CD14-positive monocyte (primary cell): ENCODE measurements around the gene STARD13. TPM values are rescaled to one million over a fixed set of nuclear protein-coding genes. Genes with fewer than 3 reads are reported as not detected.

Experiments used
- DNase-seq, 3 donors: peaks; one replicate each; pipeline ENCODE4 v3.0.0-alpha.2; 2011 to 2022
- H2AFZ ChIP-seq: 2 replicates; pipeline ENCODE4 v1.6.0; 2012; ENCODE audit warnings: mild to moderate bottlenecking, low read depth, low read length, inconsistent platforms; ENCODE audit not compliant: insufficient read depth, poor library complexity, severe bottlenecking
- H3K27ac ChIP-seq, 2 donors: 1 replicate in 1 of 2; 2 replicates in 1 of 2; pipeline ENCODE4 v1.5.1; 2012 to 2013; ENCODE audit warnings: low read length in 2 of 2, control low read depth in 1 of 2, inconsistent platforms in 1 of 2, low read depth in 1 of 2, mild to moderate bottlenecking in 1 of 2
- H3K27me3 ChIP-seq, 2 donors: one replicate each; pipeline versions ENCODE4 v1.6.0 to v1.6.1; 2011 to 2013; ENCODE audit warnings: low read length in 2 of 2; ENCODE audit not compliant: control insufficient read depth in 2 of 2, insufficient read depth in 2 of 2
- H3K36me3 ChIP-seq, 2 donors: replicated peaks in 1 of 2; 1 replicate in 1 of 2; 2 replicates in 1 of 2; pipeline versions ENCODE4 v1.5.1 to v1.6.1; 2012 to 2013; ENCODE audit warnings: low read length in 2 of 2, control low read depth in 1 of 2, inconsistent platforms in 1 of 2, mild to moderate bottlenecking in 1 of 2; ENCODE audit not compliant: insufficient read depth in 2 of 2, control insufficient read depth in 1 of 2
- H3K4me1 ChIP-seq, 2 donors: 1 replicate in 1 of 2; 2 replicates in 1 of 2; pipeline versions ENCODE4 v1.5.1 to v1.6.1; 2012 to 2013; ENCODE audit warnings: low read length in 2 of 2, control low read depth in 1 of 2, inconsistent platforms in 1 of 2, mild to moderate bottlenecking in 1 of 2, moderate library complexity in 1 of 2; ENCODE audit not compliant: insufficient read depth in 2 of 2, control insufficient read depth in 1 of 2
- H3K4me2 ChIP-seq: replicated peaks from 2 replicates; pipeline ENCODE3; 2012; ENCODE audit warnings: low read length, moderate library complexity, mild to moderate bottlenecking; ENCODE audit not compliant: poor library complexity, severe bottlenecking; ENCODE audit errors: extremely low read depth
- H3K4me3 ChIP-seq, 3 experiments: fragments of 200-600 bp in 1 of 3; sonication (generic) in 1 of 3; replicated peaks in 1 of 3; 1 replicate in 2 of 3; 2 replicates in 1 of 3; pipeline ENCODE4 v1.5.1; 2011 to 2013; ENCODE audit warnings: low read length in 3 of 3, mild to moderate bottlenecking in 3 of 3, control low read depth in 2 of 3, low read depth in 2 of 3, inconsistent platforms in 1 of 3, moderate library complexity in 1 of 3
- H3K79me2 ChIP-seq: 2 replicates; pipeline ENCODE4 v1.6.0; 2012; ENCODE audit warnings: mild to moderate bottlenecking, control low read depth, inconsistent platforms, low read length, moderate library complexity; ENCODE audit not compliant: insufficient read depth
- H3K9ac ChIP-seq: 2 replicates; pipeline ENCODE4 v1.6.0; 2017; ENCODE audit warnings: low read length, mild to moderate bottlenecking; ENCODE audit not compliant: insufficient read depth, poor library complexity, severe bottlenecking
- H3K9me3 ChIP-seq, 2 donors: replicated peaks in 1 of 2; 1 replicate in 1 of 2; 2 replicates in 1 of 2; pipeline versions ENCODE4 v1.5.1 to v1.6.1; 2012 to 2013; ENCODE audit warnings: low read length in 2 of 2, control low read depth in 1 of 2; ENCODE audit not compliant: control insufficient read depth in 1 of 2, insufficient read depth in 1 of 2
- H4K20me1 ChIP-seq: 2 replicates; pipeline ENCODE4 v1.6.0; 2012; ENCODE audit warnings: mild to moderate bottlenecking, low read length, control low read depth, moderate library complexity; ENCODE audit not compliant: insufficient read depth
- H3K27ac Mint-ChIP-seq, 7 donors: one replicate each; pipeline ENCODE4 v1.8.0; 2020; ENCODE audit warnings: mild to moderate bottlenecking in 7 of 7, mixed read lengths in 7 of 7, moderate library complexity in 6 of 7, inconsistent platforms in 2 of 7
- H3K27me3 Mint-ChIP-seq, 3 donors: one replicate each; pipeline ENCODE4 v1.8.0; 2021 to 2022; ENCODE audit warnings: low read depth in 3 of 3, mild to moderate bottlenecking in 3 of 3, mixed read lengths in 3 of 3, moderate library complexity in 3 of 3, inconsistent platforms in 1 of 3
- H3K36me3 Mint-ChIP-seq, 2 donors: one replicate each; pipeline ENCODE4 v1.8.0; 2020; ENCODE audit warnings: mixed read lengths in 2 of 2, inconsistent platforms in 1 of 2, mild to moderate bottlenecking in 1 of 2
- H3K4me1 Mint-ChIP-seq: one replicate; pipeline ENCODE4 v1.8.0; 2020; ENCODE audit warnings: mild to moderate bottlenecking, mixed read lengths
- H3K4me3 Mint-ChIP-seq, 2 donors: one replicate each; pipeline ENCODE4 v1.8.0; 2020; ENCODE audit warnings: mild to moderate bottlenecking in 2 of 2, mixed read lengths in 2 of 2, moderate library complexity in 1 of 2
- H3K9me3 Mint-ChIP-seq, 7 donors: one replicate each; pipeline ENCODE4 v1.8.0; 2020 to 2022; ENCODE audit warnings: mixed read lengths in 7 of 7, mild to moderate bottlenecking in 6 of 7, moderate library complexity in 6 of 7, inconsistent platforms in 2 of 7
- CTCF ChIP-seq: fragments of 200-600 bp; IDR thresholded peaks from one replicate; pipeline ENCODE4 v1.8.0; 2022; ENCODE audit warnings: antibody characterized with exemption, mild to moderate bottlenecking
- WGBS: methylation state at CpG from one replicate; pipeline ENCODE4 v1.1.5; 2013; ENCODE audit warnings: missing lambda C conversion rate; ENCODE audit not compliant: insufficient coverage; 5-methylcytosine and 5-hydroxymethylcytosine counted together
- intact Hi-C, 2 donors: fragments of 100-400 bp; cut with micrococcal nuclease; formaldehyde crosslinking; loops; one replicate each; pipeline versions ENCODE4 v1.15.0 to v1.15.1; 2023
- polyA plus RNA-seq, 3 donors: library from polyadenylated mRNA; depleted of rRNA in 1 of 3; unstranded in 2 of 3; stranded (reverse) in 1 of 3; fragments of 300-500 nt in 2 of 3; fragments of >200 nt in 1 of 3; fragmentation: Illumina TruSeq in 2 of 3; gene quantifications; 1 replicate in 2 of 3; 2 replicates in 1 of 3; pipeline ENCODE4 v1.2.3, GENCODE V29; 2012 to 2021

The STARD13 gene
- polyA plus RNA-seq, 3 donors = 0.37 to 0.69 (median 0.60) TPM

- no peak overlapping the region for H3K4me2 ChIP-seq
- H3K4me1 ChIP-seq = no peaks in the 10 kb centered on the region
- no peak overlapping the region for H3K4me3 ChIP-seq
- H3K4me1 Mint-ChIP-seq = peaks cover 3% of the 10 kb centered on the region
- peaks cover 2 to 9% (median 7%) of the 10 kb centered on the region in 7 donors for H3K9me3 Mint-ChIP-seq
- H3K27ac ChIP-seq = no peak overlapping the region
- H3K27ac Mint-ChIP-seq = no peak overlapping the region
- H3K27me3 ChIP-seq = no peaks in the 10 kb centered on the region
- H3K79me2 ChIP-seq = no peaks in the 10 kb centered on the region
- no peaks in the 10 kb centered on the region for H4K20me1 ChIP-seq
- no peaks in the 10 kb centered on the region for H3K36me3 ChIP-seq
- H3K27me3 Mint-ChIP-seq = peaks cover 0 to 1% (median 1%) of the 10 kb centered on the region in 3 donors
- WGBS = no CpG with 5 or more reads among the region's 1 CpG
- H3K9me3 ChIP-seq = peaks cover 0 to 11% of the 10 kb centered on the region in 2 donors
- H2AFZ ChIP-seq = no peak overlapping the region
- intact Hi-C loops = no loop called here
- H3K36me3 Mint-ChIP-seq = no peaks in the 10 kb centered on the region
- DNase-seq = no peak
- TF ChIP-seq CTCF = no peak
- no peak overlapping the region for H3K9ac ChIP-seq
- no peak overlapping the region for H3K4me3 Mint-ChIP-seq
These were observed 39.9 kb downstream of the STARD13 start for GRCh38 chr13:33245505-33246158.

GRCh38 chr13:33244907-33245287 lies 40.7 kb downstream of the STARD13 start:
- no peak for DNase-seq
- H2AFZ ChIP-seq = no peak overlapping the region
- H3K4me2 ChIP-seq = no peak overlapping the region
- H3K36me3 ChIP-seq = no peaks in the 10 kb centered on the region
- H3K4me1 ChIP-seq = no peaks in the 10 kb centered on the region
- Mint-ChIP-seq H3K27ac (no peak overlapping the region), H3K27me3 (peaks cover 0 to 1% (median 1%) of the 10 kb centered on the region in 3 donors), H3K36me3 (no peaks in the 10 kb centered on the region), H3K4me3 (no peak overlapping the region), H3K4me1 (peaks cover 3% of the 10 kb centered on the region), H3K9me3 (peaks cover 2 to 12% (median 9%) of the 10 kb centered on the region in 7 donors)
- intact Hi-C loops = no loop called here
- no peaks in the 10 kb centered on the region for H3K27me3 ChIP-seq
- WGBS = 60% methylated on average over 1 of the region's 4 CpGs
- H3K79me2 ChIP-seq = no peaks in the 10 kb centered on the region
- H3K27ac ChIP-seq = no peak overlapping the region
- no peaks in the 10 kb centered on the region for H4K20me1 ChIP-seq
- TF ChIP-seq CTCF = no peak
- H3K9me3 ChIP-seq = peaks cover 0 to 11% of the 10 kb centered on the region in 2 donors
- H3K9ac ChIP-seq = no peak overlapping the region
- no peak overlapping the region for H3K4me3 ChIP-seq
